Stimulated activated CD8-positive, alpha-beta memory T cell treated with anti-CD3 and anti-CD28 coated beads, Interleukin-7, amount 100 ng/mL, for 48 hours (primary cell): ENCODE data around the gene KAZN.

Experiments
- DNase-seq, 2 donors: peaks; one replicate each; pipeline ENCODE4 v3.0.0-alpha.2; 2020; ENCODE audit warnings: low read depth in 1 of 2; ENCODE audit errors: extremely low read depth in 1 of 2

Gene KAZN

DNA sequence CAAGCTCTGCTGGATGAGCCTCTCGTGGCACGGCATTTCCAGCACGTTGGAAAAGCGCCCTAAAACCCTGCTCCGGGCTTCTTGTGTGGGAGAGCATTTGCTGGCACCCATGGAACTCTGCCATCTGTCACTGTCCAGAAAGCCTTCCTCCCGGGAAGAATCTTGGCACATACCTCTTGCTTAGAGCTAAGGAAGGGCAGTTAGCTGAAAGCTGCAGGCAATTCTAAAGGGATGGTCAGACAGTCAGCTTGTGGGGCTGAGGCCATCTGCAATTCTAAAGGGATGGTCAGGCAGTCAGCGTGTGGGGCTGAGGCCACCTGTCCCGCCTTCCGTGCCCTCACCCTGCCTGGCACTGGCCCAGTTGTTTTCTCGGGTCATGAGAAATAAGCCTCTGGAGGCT, 416.0 kb downstream of the KAZN start:
- DNase-seq = no peak

DNA sequence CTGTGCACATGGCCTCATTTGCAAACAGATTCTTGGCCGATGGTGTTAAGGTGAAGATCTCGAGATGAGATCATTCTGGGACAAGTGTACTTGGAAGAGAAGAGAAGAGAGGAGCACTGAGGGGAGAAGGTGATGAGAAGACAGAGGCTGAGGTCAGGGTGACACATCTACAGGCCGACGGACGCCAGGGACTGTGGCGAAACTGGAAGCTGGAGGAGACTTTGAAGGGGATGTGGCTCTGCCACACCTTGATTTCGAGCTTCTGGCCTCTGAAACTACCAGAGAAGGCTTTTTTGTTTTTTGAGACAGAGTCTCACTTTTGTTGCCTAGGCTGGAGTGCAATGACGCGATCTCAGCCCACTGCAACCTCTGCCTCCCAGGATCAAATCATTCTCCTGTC, 417.5 kb downstream of the KAZN start:
- DNase-seq = no peak

DNA sequence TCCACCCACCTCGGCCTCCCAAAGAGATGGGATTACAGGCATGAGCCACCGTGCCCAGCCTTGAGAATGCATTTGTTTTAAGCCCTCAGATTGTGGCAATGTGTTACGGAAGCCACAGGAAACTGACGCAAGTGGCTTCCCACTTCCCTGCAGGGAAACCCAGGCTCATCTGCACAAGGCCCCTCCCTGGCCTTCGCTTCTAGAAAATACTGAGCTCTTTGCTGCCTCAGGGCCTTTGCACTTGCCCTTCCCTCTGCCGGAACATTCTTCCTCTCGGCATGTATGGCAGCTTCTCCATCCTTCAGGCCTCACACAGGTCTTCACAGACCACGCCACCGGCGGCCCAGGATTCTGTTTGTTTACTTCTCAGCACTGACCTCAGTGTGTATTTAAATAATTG, 418.0 kb downstream of the KAZN start:
- no peak for DNase-seq

DNA sequence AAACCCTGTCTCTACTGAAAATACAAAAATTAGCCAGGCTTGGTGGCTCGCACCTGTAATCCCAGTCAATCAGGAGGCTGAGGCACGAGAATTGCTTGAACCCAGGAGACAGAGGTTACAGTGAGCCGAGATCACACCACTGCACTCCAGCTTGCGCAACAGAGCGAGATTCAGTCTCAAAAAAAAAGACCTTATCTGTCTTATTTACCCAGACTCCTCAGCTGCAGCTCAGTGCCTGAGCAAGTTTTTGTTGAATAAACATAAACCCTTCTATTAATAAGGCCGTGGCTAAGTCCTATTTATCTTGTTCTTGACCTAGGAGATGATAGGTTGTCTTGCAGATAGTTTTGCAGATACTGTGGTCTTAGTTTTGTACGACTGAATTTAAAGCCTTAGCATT, 418.6 kb downstream of the KAZN start:
- DNase-seq = no peak

DNA sequence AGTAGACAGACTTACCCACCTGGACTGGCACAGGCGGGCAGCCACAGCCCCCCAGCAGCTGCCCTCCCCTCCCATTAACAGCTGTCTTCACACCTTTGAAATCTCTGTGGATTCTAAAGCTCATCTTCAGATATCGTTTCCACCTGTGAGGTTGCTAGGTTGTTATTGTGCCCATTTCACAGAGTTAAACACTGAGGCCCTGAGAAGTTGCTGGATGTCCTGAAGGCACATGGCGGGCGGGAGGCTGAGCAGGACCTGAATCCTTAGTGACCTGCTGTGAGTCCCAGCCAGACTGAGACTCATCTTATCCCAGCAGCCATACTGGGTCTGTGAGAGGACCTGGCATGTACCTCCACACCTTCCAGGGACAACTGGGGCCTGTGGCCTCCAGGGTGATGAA, 420.3 kb downstream of the KAZN start:
- DNase-seq = no peak

DNA sequence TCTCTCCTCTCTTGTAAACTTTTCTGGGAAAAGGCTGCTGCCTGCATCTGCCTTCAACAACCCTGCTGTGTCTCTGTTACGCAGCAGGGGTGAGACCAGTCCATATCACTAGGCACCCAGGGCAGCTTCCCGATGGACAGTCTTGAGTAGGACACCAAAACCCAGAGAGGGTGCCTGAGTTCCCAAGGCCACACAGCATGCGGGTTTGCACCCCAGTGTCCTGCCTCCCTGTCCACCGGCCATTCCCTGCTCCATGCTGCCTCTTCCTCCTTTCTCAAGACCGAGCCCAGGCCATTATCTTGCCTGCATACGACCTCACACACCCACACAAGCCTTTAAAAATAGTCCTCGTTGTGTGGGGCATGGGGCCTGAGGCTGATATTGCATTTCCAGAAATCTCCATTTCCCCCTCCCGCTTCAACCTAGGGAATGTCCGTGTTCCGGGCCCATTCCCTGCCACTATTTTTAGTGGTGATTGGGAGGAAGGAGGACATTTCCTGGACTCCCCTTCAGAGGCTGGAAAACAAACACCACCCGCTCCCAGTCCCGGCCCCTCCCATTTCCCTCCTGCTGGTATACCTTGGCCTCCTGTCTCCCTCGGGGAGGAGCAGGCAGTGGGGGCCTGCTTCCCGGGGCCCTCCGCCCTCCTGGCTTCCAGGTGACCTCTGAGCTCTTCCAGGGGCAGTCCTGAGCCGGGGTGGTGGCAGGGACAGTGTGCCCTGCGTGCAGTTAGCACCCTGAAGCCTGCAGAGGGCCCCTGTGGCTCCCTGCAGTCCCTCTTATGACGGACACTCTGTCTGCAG, 422.7 kb downstream of the KAZN start:
- DNase-seq = no peak

DNA sequence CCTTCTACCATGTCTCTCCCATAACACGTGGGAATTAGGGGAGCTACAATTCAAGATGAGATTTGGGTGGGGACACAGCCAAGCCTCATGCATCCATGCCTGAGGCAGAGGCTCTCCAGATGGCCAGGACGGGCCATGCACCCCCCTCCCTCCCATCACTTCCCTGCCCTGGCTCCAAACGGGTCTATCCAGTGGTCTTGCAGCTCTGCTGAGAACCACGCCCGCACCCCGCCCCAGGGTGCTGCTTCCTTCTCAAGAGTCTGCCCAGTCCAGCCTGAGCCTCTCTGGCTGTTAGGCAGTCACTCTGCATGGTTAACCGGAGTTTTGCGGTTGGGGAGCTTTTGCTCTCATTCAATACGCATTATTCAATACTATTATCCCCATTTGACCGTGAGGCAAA, 423.6 kb downstream of the KAZN start:
- DNase-seq = no peak

DNA sequence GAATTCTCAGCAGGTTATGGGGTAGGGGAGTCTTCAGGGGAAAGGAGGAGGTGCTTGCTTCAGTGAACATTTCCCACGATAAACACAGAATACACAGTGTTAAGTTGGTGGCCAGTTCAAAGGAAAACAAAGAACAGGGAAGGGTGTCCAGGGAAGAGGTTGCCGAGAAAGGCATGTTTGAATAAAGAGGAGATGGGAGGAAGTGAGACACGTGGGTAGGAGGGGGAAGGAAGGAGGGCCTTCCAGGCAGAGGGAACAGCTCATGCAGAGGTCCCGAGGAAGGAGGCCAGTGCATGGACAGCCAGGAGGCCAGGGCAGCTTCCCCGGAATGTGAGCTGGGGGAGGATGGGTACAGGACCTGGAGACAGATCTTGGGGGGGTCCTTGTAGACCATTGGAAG, 424.7 kb downstream of the KAZN start:
- no peak for DNase-seq

DNA sequence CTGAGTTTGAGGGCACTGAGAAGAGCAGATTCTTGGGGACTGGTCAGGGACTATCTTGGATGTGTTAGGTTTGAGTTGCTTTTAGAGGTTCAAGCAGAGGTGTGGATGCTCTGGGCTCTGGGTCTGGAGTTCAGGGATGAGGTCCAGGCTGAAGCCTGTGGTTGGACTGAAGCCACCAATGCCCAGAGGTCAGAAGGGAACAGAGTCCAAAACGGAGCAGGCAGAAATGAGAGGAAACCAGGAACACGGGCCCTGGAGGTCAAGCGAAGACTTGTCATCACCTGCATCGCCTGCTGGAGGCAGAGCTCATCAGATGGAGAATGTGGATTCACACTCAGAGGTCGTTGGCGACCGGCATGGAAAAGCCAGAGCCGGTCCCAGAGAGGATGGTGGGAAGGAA, 425.5 kb downstream of the KAZN start:
- no peak for DNase-seq

DNA sequence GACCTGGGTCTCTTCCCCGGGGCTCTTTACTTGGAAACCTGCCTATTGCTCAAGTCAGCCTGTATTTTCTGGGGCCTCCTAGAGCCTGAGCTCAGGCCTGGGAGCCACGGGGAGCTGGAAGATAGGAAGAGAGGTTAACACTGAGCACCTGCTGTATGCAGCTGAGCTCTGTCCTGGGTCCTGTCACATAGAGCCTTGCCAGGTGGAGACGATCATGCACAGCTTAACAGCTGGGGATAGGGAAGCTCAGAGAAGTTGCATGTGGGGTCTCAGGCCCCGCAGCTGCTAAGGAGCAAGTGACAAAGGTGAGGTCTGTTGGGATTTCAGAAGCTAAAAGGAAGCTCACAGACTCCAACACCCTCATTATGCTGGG, 427.6 kb downstream of the KAZN start:
- no peak for DNase-seq

DNA sequence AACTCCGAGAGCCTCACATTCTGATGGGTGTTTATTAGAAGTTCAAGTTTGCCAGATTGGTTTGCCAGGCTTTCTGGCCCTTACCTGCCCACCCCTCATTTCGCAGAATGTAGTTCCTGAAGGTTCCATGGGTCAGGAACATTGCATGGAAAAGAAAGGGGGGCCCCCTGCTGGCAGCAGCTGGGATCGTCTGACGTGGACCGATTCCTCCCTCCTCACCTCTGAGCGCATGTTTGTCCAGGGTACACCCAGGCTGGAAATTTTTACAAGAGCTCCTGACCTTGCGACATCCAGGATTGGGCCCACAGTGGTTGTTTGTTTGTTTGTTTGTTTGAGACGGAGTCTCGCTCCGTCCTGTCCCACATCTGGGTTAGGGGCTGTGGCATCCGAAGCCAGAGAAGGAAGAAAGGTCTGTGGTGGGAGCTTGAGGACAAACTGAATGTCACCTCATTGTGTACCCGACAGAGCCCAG, 429.1 kb downstream of the KAZN start:
- peak; percentile 3 to 6 for DNase-seq

DNA sequence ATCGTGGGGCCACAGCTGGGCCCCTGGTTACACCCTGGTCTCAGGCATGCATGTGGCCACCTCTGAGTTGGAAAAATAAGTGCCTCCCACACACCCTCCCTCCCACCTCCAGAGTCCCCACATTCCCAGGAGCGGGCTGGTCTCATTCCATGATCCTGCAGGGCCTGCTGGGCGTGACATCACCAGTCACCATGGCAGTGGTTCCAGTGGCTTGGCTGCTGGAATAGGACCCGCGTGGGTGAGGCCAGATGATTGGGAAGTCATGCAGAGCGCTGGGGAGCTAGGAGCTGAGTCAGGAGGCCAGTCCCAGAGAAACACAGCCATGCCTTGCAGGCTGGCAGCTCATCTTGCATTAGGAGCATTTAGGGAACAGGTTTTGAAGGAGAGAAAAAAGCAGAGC, 429.6 kb downstream of the KAZN start:
- no peak for DNase-seq

DNA sequence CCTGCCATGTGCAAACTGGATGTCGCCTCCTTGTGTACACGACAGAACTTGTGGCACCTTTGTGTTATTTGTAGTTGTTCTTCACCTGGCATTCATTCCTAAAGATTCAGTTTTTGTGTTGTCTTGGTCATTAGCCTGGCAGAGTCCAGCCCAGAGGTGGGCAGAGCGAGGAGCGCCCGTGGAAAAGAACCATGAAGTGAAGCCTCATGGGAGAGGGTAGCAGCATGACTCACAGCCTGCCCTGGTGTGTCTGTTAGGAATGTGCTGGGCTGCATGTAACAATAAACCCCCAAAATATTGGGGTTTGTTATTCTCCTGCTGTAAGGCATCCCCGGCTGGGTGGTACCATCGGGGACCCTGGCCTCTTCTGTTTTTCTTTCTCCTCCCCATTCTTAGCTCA, 430.1 kb downstream of the KAZN start:
- DNase-seq = no peak

DNA sequence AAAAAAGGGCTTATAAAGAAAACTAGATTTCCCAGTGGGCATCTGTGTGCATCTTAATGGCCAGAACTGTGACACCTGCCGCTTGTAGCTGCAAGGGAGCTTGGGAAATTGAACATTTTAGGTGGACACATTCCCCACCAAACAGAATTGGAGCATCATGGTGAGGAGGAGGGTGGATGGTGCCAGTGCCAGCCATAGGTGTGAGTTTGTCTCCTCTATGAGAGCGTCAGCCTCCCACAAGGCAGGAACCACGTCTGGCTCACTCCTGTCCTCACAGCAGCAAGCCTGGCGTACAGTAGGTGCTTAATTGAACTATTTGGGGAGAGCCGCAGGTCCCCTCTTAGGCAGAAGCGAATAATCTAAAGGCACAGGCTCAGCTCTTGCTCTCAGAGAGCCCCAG, 430.6 kb downstream of the KAZN start:
- DNase-seq = no peak

DNA sequence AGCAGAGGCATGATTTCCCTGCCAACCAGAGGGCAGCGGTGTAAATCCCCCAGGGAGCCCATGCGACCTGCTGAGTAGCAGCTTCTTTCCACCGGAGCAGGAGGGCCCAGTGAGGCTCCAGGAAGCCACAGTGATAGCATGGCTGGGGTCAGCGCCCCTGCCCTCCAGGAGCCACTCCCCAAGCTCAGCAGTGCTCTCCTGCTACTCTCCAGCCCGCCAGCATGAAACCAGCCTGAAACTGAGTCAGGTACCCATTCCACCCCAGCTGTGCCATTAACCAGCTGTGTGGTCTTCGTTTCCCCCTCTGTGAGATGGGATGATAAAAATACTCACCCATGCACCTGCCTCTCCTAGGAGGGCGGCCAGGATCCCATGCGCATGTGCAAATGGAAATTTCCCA, 431.3 kb downstream of the KAZN start:
- DNase-seq = no peak

DNA sequence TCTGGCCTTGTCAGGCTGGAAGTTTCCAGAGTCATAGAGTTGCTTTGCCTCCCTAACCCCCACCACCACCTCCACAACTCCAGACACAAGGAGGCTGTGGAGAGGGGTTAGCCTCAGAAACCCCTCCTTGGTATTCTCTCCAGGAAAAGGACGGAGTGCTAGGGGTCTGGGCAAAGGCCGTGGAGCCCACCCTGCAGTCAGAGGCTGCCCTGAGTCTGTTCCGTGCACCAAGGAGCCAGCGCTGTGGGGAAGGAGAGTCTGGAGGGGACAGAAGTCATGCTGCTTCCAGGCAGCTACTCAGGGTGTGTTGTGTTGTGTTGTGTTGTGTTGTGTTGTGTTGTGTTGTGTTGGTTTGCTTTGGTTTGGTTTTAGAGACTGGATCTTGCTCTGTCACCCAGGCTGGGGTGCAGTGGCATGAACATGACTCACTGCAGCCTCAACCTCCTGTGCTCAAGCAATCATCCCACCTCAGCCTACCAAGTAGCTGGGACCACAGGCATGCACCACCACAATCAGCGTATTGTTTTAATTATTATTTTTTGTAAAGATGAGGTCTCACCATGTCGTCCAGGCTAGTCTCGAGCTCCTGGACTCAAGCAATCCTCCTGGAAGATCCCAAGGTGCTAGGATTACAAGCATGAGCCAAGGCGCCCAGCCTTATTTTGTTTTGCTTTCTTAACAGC, 432.9 kb downstream of the KAZN start:
- DNase-seq = no peak

DNA sequence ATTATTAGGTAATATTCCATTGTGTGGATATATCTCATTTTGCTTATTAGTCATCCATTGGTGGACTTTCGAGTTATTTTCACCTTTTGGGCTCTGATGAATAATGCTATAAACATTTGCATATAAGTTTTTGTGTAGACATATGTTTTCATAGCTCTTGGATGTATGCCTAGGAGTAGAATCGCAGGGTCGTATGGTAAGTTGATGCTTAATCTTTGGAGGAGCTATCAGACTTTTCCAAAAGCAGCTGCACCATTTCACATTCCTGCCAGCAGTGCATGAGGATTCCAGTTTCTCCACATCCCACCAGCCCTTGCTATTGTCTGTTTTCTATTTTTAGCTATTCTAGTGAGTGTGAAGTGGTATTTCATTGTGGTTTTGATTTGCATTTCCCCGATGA, 434.8 kb downstream of the KAZN start:
- DNase-seq = no peak

DNA sequence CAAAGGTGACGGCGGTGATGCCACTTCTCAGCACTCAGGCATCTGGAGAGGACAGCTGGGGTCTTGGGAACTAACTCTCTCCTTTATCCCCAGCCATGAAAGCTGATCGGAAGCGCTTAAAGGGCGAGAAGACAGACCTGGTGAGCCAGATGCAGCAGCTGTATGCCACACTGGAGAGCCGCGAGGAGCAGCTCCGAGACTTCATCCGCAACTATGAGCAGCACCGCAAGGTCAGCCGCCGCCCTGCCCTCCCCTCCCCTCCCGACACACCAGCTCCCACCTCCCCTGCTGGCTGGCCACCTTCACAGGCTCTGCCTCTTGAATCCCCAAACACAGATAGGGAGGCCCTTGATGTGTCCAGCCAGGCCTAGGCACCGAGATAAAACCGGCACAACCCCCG, 436.2 kb downstream of the KAZN start:
- DNase-seq = no peak

DNA sequence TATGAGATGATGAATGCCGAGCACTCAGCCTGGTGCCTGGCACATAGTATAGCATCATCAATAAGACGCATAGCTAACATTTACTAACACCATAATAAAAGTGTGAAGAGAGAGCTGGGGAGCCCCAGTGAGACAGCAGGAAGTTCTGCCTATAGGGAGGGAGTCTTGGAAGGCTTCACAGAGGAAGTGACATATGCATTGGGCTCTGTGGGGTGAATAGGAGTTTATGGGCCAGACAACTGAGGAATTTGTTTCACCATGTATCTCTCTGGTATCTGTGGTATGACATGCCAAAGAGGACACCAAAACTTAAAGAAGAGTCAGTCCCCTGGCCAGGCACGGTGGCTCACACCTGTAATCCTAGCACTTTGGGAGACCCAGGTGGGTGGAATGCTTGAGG, 436.8 kb downstream of the KAZN start:
- no peak for DNase-seq

DNA sequence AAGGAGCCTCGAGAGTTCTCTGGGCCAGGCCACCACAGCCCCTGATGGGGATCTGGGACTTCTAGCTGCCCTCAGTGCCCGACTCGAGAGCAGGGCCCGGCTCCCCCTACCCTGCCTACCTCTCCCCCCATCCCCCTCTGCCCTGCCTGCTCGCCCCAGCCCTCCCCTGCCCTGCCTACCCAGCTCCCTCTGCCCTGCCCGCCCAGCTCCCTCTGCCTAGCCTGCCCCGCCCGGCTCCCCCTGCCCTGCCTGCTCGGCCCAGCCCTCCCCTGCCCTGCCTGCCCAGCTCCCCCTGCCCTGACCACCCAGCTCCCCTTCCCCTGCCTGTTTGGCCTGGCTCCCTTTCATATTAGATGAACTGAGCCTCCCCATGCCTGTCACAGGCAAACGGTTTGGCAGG, 437.6 kb downstream of the KAZN start:
- DNase-seq = no peak

DNA sequence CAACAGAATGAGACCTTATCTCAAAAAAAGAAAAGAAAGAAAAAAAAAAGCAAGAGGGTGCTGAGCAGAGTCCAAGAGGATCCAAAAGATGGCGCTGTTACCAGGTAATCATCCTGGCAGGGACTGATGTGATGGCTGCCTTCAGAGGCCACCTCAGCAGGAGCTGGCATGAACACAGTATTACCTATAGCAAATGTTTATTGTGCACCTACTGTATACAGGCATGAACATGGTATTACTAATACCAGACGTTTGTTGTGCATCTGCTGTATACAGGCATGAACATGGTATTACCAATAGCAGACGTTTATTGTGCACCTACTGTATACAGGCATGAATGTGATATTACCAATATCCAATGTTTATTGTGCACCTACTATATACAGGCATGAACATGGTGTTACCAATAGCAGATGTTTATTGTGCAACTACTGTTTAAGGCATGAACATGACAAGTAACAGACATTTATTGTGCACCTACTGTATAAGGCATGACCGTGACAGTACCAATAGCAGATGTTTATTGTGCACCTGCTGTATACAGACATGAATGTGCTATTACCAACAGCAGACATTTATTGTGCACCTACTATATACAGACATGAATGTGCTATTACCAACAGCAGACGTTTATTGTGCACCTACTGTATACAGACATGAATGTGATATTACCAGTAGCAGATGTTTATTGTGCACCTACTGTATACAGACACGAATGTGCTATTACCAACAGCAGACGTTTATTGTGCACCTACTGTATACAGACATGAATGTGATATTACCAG, 439.9 kb downstream of the KAZN start:
- DNase-seq = peak in 1 of 2 donors; percentile 5
